Esophagus (tissue), 2 donors: ENCODE data around the gene SIM2. TPM values are rescaled to one million over a fixed set of nuclear protein-coding genes. Genes with fewer than 3 reads are reported as not detected.
A peak's percentile ranks its signal among the peaks of the same experiment; 100 is the strongest.

Experiments
- H3K27ac ChIP-seq, 2 donors: one replicate each; pipeline ENCODE4 v1.5.1; 2013; ENCODE audit warnings: low read depth in 2 of 2, mild to moderate bottlenecking in 2 of 2, inconsistent platforms in 1 of 2, low read length in 1 of 2, moderate library complexity in 1 of 2
- H3K27me3 ChIP-seq, 2 donors: one replicate each; pipeline ENCODE4 v1.6.1; 2013; ENCODE audit warnings: low read length in 2 of 2, control low read depth in 1 of 2, mild to moderate bottlenecking in 1 of 2; ENCODE audit not compliant: insufficient read depth in 2 of 2, control insufficient read depth in 1 of 2
- H3K36me3 ChIP-seq, 2 donors: one replicate each; pipeline ENCODE4 v1.6.1; 2013; ENCODE audit warnings: low read length in 1 of 2; ENCODE audit not compliant: control insufficient read depth in 2 of 2, insufficient read depth in 2 of 2
- H3K4me1 ChIP-seq, 2 donors: one replicate each; pipeline ENCODE4 v1.6.1; 2013; ENCODE audit warnings: low read length in 1 of 2; ENCODE audit not compliant: control insufficient read depth in 2 of 2, insufficient read depth in 2 of 2
- H3K4me3 ChIP-seq, 2 donors: one replicate each; pipeline ENCODE4 v1.5.1; 2013; ENCODE audit warnings: low read length in 2 of 2, mild to moderate bottlenecking in 2 of 2, low read depth in 1 of 2, moderate library complexity in 1 of 2
- H3K9me3 ChIP-seq, 2 donors: one replicate each; pipeline ENCODE4 v1.6.1; 2013; ENCODE audit warnings: mild to moderate bottlenecking in 2 of 2, low read depth in 1 of 2, low read length in 1 of 2, moderate library complexity in 1 of 2; ENCODE audit not compliant: control insufficient read depth in 2 of 2, insufficient read depth in 1 of 2
- WGBS, 2 donors: extraction: QIAGEN DNeasy Blood & Tissue Kit; methylation state at CpG; one replicate each; pipeline ENCODE4 v1.1.7; 2013; 5-methylcytosine and 5-hydroxymethylcytosine counted together
- polyA plus RNA-seq, 2 donors: library from polyadenylated mRNA; stranded (reverse); fragments of 200-250 nt; gene quantifications; one replicate each; pipeline ENCODE4 v1.2.3, GENCODE V29; 2013
- donor health status: healthy with polysubstance abuse.
- donor health status: Bipolar disorder and iron deficiency.

The SIM2 gene
- polyA plus RNA-seq, 2 donors, result 18.7 to 42.9 TPM

DNA sequence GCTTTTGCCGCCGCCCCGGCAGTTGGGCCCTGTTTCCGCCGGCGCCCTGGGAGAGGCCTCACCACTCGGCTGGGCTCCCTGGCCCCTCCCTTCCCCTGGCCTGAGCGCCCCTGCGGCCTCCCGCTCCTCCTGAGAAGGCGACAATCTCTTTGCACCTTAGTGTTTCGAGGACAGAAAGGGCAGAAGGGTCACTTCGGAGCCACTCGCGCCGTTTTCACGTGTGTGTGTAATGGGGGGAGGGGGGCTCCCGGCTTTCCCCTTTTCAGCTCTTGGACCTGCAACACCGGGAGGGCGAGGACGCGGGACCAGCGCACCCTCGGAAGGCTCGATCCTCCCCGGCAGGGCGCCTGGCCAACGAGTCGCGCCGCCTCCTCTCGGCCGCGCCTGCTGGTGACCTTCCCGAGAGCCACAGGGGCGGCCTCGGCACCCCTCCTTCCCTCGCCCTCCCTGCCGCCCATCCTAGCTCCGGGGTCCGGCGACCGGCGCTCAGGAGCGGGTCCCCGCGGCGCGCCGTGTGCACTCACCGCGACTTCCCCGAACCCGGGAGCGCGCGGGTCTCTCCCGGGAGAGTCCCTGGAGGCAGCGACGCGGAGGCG, 432 bp upstream of the SIM2 start:
- Histone ChIP-seq H3K9me3 (peaks cover 0 to 3% of the 10 kb centered on the region in 2 donors), H3K4me1 (peaks cover 5 to 9% of the 10 kb centered on the region in 2 donors), H3K4me3 (peak overlapping the region; percentile 66 to 75), H3K27me3 (peaks cover 0 to 4% of the 10 kb centered on the region in 2 donors), H3K27ac (peak overlapping the region; percentile 90 to 93), H3K36me3 (peaks cover 0 to 4% of the 10 kb centered on the region in 2 donors)
- 1 to 2% methylated on average over 51 to 62 of the region's 62 CpGs for WGBS, 2 donors

DNA sequence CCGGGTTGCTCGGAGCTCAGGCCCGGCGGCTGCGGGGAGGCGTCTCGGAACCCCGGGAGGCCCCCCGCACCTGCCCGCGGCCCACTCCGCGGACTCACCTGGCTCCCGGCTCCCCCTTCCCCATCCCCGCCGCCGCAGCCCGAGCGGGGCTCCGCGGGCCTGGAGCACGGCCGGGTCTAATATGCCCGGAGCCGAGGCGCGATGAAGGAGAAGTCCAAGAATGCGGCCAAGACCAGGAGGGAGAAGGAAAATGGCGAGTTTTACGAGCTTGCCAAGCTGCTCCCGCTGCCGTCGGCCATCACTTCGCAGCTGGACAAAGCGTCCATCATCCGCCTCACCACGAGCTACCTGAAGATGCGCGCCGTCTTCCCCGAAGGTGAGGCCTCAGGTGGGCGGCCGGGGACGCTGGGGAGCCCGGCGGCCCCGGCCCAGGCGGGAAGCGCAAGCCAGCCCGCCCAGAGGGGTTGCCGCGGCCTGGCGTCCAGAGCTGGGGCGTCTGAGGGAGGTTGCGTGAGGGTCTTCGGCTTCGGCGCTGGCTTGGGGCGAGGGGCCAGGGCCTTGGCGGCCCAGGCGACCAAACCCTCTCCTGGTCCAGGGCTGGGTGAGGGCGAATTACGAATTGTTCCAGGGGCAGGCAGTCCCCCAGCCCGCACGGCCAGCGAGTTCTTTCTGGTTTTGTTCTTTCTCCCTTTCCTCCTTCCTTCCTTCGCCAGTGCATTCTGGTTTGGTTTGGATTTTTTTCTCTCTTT, 805 bp downstream of the SIM2 start:
- Histone ChIP-seq H3K4me3 (peak overlapping the region; percentile 75 to 89), H3K36me3 (peaks cover 0 to 4% of the 10 kb centered on the region in 2 donors), H3K9me3 (peaks cover 0 to 5% of the 10 kb centered on the region in 2 donors), H3K4me1 (peaks cover 7 to 9% of the 10 kb centered on the region in 2 donors), H3K27me3 (peaks cover 0 to 4% of the 10 kb centered on the region in 2 donors), H3K27ac (peak overlapping the region; percentile 90 to 93)
- WGBS, 2 donors, result 4 to 5% methylated on average over 52 to 67 of the region's 67 CpGs

DNA sequence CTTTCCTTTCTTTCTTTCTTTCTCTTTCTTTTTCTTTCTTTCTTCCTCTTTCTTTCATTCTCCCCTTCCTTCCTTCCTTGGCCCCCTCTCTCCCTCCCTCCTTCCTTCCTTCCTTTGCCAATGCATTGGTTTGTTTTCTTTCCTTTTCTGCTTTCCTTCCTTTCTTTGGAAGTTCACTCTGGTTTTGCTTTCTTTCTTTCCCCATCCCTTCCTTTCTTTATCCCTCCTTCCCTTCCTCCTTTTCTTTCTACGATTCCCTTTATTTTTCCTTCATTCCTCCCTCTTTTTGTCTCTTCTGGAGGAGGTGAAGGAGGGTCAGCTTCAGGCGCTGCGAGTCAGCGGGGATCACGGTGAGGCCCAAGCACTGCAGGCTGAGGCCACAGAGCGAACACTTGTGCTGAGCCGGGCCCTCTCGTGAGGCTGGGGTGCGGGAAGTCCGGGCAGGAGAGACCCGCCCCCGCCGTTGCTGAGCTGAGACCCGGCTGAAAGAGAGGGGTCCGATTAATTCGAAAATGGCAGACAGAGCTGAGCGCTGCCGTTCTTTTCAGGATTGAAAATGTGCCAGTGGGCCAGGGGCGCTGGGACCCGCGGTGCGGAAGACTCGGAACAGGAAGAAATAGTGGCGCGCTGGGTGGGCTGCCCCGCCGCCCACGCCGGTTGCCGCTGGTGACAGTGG, 1.5 kb downstream of the SIM2 start:
- WGBS, 2 donors, result 5% methylated on average over 30 of the region's 30 CpGs
- H3K4me1 ChIP-seq, result peaks cover 9% of the 10 kb centered on the region in 2 donors

DNA sequence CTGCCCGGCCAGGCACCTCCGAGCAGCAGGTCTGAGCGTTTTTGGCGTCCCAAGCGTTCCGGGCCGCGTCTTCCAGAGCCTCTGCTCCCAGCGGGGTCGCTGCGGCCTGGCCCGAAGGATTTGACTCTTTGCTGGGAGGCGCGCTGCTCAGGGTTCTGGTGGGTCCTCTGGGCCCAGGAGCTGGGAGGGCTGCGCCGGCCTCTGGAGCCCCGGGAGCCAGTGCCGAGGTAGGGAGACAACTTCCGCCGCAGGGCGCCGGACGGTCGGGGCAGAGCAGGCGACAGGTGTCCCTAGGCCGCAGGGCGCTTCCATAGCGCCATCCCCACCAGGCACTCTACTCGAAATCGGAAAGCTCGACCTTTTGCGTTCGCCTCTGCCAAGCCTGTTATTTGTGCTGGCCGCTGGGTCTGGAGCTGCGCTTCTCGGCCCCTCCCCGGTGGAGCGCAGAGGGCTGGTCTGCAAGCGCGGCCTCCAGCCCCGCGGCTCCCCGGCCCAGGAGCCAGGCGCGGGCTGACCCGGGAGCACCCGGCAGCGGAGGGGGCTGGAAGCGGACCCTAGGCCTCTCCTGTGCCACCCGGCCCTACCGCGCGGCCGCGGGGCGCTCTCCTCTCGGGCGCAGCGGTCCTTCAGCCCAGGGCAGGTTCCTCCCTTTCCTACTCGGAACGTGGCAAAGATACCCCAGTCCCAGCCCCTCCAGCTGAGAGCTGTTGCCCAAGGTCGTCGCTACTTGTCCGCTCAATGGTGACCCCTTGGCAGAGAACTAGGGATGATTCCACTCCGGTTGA, 2.2 kb downstream of the SIM2 start:
- Histone ChIP-seq H3K4me3 (peak overlapping the region; percentile 75 to 89), H3K27me3 (peaks cover 0 to 4% of the 10 kb centered on the region in 2 donors), H3K9me3 (peaks cover 0 to 5% of the 10 kb centered on the region in 2 donors), H3K27ac (peak overlapping the region; percentile 53 to 93), H3K36me3 (peaks cover 0 to 4% of the 10 kb centered on the region in 2 donors), H3K4me1 (peaks cover 9% of the 10 kb centered on the region in 2 donors)
- 3 to 4% methylated on average over 64 to 65 of the region's 65 CpGs for WGBS, 2 donors

More for the DNA sequence above, 1.5 kb downstream of the SIM2 start:
- Histone ChIP-seq H3K27ac (peak overlapping the region; percentile 53 to 93), H3K9me3 (peaks cover 0 to 5% of the 10 kb centered on the region in 2 donors), H3K4me3 (peak overlapping the region; percentile 75 to 89), H3K27me3 (peaks cover 0 to 4% of the 10 kb centered on the region in 2 donors), H3K36me3 (peaks cover 0 to 4% of the 10 kb centered on the region in 2 donors)

DNA sequence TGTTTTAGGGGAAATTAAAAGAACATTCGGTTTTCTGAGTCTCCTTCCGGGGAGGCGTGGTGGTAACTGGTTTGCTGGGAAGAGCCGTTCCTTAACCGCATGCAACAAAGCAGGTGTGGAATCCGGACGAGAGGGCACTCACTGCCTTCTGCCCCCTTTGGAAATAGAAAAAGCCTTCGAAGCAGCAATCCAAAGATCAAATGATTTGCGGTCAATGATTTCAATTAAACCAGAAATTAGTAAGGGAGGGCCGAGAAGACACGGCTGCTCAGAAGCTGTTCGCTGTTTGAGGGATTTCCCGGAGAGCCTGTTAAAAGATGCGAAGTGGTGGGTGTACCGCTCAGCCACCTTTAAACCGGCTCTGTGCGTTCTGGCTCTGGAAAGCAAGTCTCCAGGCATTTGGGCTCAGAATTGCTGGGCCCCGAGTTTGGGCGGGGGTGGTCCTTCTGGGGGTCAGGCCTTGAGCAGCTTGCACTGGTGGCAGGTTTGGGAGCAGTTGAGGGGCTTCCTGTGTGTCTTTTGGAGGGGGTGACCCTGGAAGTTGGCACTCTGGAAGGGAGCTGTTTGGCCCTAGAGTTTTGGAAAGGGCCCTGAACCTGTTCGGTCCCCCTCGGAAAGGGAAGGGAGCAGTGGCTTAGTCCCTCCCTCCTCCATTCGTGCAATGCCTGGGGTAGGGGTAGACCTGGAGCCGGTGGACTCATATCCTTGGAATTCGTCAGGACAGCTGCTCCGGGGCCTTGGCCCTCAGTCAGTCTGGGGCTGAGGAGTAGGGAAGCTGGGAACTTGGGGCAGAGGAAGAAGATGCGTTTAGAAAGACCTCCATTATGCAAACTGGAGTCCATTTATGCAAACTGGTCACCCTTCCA, 3.1 kb downstream of the SIM2 start:
- WGBS, 2 donors, result 6 to 9% methylated on average over 26 of the region's 26 CpGs
- peak overlapping the region; percentile 75 to 89 for H3K4me3 ChIP-seq
- peaks cover 0 to 4% of the 10 kb centered on the region in 2 donors for H3K27me3 ChIP-seq

DNA sequence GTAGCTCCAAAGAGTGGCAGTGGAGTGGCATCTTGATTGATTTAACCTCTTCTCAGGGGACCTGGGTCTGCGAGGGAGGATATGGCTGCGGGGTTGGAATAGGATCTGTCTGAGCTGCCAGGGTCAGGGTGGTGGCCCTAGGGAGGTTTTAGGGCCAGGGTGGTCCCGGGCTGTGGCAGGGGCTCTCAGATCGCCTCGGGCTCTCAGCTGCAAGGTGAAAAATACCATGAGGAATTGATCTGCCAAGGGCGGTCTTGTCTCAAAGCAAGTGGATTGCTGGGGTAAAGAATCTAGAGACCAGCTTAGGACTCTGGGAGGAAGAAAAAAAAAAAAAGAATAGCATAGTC, 3.7 kb downstream of the SIM2 start:
- peaks cover 0 to 4% of the 10 kb centered on the region in 2 donors for H3K36me3 ChIP-seq
- H3K9me3 ChIP-seq, result peaks cover 0 to 5% of the 10 kb centered on the region in 2 donors
- WGBS, 2 donors, result 15 to 25% methylated on average over 6 of the region's 6 CpGs
- peaks cover 5 to 6% of the 10 kb centered on the region in 2 donors for H3K4me1 ChIP-seq
- peaks cover 0 to 4% of the 10 kb centered on the region in 2 donors for H3K27me3 ChIP-seq
- H3K4me3 ChIP-seq, result peak overlapping the region; percentile 75 to 89
- peak overlapping the region; percentile 35 to 58 for H3K27ac ChIP-seq

More for the DNA sequence above, 3.1 kb downstream of the SIM2 start:
- H3K4me1 ChIP-seq, result peaks cover 5 to 9% of the 10 kb centered on the region in 2 donors
- peaks cover 0 to 4% of the 10 kb centered on the region in 2 donors for H3K36me3 ChIP-seq
- H3K27ac ChIP-seq, result peak overlapping the region; percentile 53 to 93
- H3K9me3 ChIP-seq, result peaks cover 0 to 5% of the 10 kb centered on the region in 2 donors

DNA sequence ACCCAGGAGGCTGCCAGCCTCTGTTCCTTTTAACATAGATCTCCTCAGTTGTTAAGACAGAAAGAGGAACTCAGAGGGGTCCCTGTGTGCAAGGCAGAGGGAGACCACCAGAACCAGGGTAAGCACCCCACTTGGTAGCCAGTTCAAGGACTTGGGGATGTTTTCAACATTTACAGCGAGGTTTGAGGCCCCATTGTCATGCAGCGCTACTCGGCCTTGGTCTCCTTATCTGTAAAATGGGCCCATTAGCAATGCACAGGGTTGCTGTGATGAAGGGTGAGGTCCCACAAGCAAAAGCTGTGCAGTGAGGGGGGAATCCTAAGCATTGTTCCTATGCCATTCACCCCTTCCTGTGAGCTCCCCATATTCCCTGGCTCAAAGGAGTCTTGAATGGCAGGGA, 4.2 kb downstream of the SIM2 start:
- Histone ChIP-seq H3K9me3 (peaks cover 0 to 5% of the 10 kb centered on the region in 2 donors), H3K36me3 (peaks cover 0 to 4% of the 10 kb centered on the region in 2 donors), H3K27me3 (peaks cover 0 to 4% of the 10 kb centered on the region in 2 donors), H3K4me1 (peaks cover 5 to 6% of the 10 kb centered on the region in 2 donors), H3K4me3 (peak overlapping the region; percentile 53 to 75), H3K27ac (peak overlapping the region; percentile 31 to 69)
- WGBS, 2 donors, result 21 to 33% methylated on average over 3 of the region's 3 CpGs

DNA sequence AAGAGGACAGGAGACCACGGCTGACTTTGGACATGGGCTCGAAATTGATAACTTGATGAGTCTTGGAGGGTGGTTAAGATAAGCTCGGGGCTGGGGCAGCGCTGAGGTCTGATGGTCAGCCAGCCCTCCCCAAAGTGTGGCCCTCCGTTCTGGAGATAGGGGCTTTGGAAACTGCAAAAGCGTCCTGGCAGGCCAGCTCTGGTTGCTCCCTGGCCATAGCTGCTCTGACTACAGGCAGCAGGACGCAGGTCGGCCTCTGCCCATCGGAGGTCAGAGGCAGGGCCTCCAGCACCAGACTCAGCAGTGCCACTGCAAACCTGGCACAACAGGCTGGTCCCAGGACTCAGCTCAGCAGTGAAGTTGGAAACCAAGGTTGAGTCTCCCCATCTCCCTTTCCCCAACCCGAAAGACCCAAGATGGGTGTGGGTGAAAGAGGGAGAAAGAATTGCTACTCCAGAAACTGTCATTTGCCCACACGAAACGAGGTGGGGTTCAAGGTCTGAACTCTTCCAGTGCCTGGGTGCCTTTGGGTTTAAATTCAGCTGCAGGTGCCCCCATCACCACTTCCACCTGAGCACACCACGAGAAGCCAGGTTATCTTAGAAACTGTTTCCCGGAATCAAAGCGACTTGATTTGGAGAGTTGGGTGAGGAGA, 4.8 kb downstream of the SIM2 start:
- peak overlapping the region; percentile 69 to 79 for H3K27ac ChIP-seq
- 11 to 13% methylated on average over 15 of the region's 15 CpGs for WGBS, 2 donors
- H3K9me3 ChIP-seq, result peaks cover 0 to 5% of the 10 kb centered on the region in 2 donors
- H3K27me3 ChIP-seq, result no peaks in the 10 kb centered on the region
- H3K36me3 ChIP-seq, result peaks cover 0 to 4% of the 10 kb centered on the region in 2 donors
- H3K4me1 ChIP-seq, result peaks cover 5 to 6% of the 10 kb centered on the region in 2 donors
- H3K4me3 ChIP-seq, result peak overlapping the region; percentile 53 to 75
